Measurements from ENCODE around the gene NPAS1.

NPAS1 gene

GRCh38 chr19:46983097-46983496 lies 36.5 kb upstream of the NPAS1 start:
- no peak for TF ChIP-seq CTCF (IDR thresholded peaks at IDR 0.05; ENCODE audit: low read depth, low read length, missing control alignments)
- DNase-seq (ENCODE audit: extremely low read depth, low read depth) = no peak
- H3K4me3 ChIP-seq (replicated peaks; ENCODE audit: low read depth, low read length) = no peak overlapping the region

GRCh38 chr19:46984077-46985010 lies 35.3 kb upstream of the NPAS1 start:
- peak; percentile 48 for DNase-seq (ENCODE audit: extremely low read depth, low read depth)
- H3K4me3 ChIP-seq (replicated peaks; ENCODE audit: low read depth, low read length) = no peak overlapping the region
- TF ChIP-seq CTCF (IDR thresholded peaks at IDR 0.05; ENCODE audit: low read depth, low read length, missing control alignments) = no peak

- DNase-seq (ENCODE audit: extremely low read depth, low read depth) = no peak
- no peak overlapping the region for H3K4me3 ChIP-seq (replicated peaks; ENCODE audit: low read depth, low read length)
- TF ChIP-seq CTCF (IDR thresholded peaks at IDR 0.05; ENCODE audit: low read depth, low read length, missing control alignments) = no peak
Measured at GRCh38 chr19:46985542-46986415, 33.9 kb upstream of the NPAS1 start.

- TF ChIP-seq CTCF (IDR thresholded peaks at IDR 0.05; ENCODE audit: low read depth, low read length, missing control alignments) = no peak
Measured at GRCh38 chr19:46988614-46989230, 30.9 kb upstream of the NPAS1 start.

GRCh38 chr19:46990991-46991676 lies 28.5 kb upstream of the NPAS1 start:
- peak; percentile 85 for TF ChIP-seq CTCF (IDR thresholded peaks at IDR 0.05; ENCODE audit: low read depth, low read length, missing control alignments)
- H3K4me3 ChIP-seq (replicated peaks; ENCODE audit: low read depth, low read length) = no peak overlapping the region
- DNase-seq (ENCODE audit: extremely low read depth, low read depth) = peak; percentile 67

More at GRCh38 chr19:46988614-46989230, 30.9 kb upstream of the NPAS1 start:
- no peak overlapping the region for H3K4me3 ChIP-seq (replicated peaks; ENCODE audit: low read depth, low read length)
- DNase-seq (ENCODE audit: extremely low read depth, low read depth) = no peak

All from HFF-Myc (cell line).